CD4-positive, alpha-beta T cell treated with Interleukin-2 at 100 ng/mL for 4 hours (primary cell): ENCODE measurements around the gene SLC2A11.

Experiments used
- DNase-seq: peaks from one replicate; pipeline ENCODE4 v3.0.0-alpha.2; 2020; ENCODE audit warnings: low spot score

Gene SLC2A11

GRCh38 chr22:23832226-23833016 is 25.3 kb upstream of the SLC2A11 start:
- DNase-seq: no peak

- DNase-seq: no peak
These were observed 24.5 kb upstream of the SLC2A11 start for GRCh38 chr22:23833017-23833751.

- DNase-seq: no peak
These were observed 23.8 kb upstream of the SLC2A11 start for GRCh38 chr22:23833911-23834317.

GRCh38 chr22:23834406-23834792 is 23.3 kb upstream of the SLC2A11 start:
- no peak for DNase-seq

- DNase-seq: no peak
These were observed 22.7 kb upstream of the SLC2A11 start for GRCh38 chr22:23834793-23835483.

- DNase-seq: no peak
These were observed 22.1 kb upstream of the SLC2A11 start for GRCh38 chr22:23835484-23836144.

GRCh38 chr22:23836281-23836680 is 21.4 kb upstream of the SLC2A11 start:
- DNase-seq: no peak

- DNase-seq: no peak
These were observed 20.8 kb upstream of the SLC2A11 start for GRCh38 chr22:23836692-23837495.

- DNase-seq: no peak
These were observed 20.2 kb upstream of the SLC2A11 start for GRCh38 chr22:23837496-23837859.

- DNase-seq: no peak
These were observed 19.6 kb upstream of the SLC2A11 start for GRCh38 chr22:23837911-23838680.

- peak; percentile 98 for DNase-seq
These were observed 18.8 kb upstream of the SLC2A11 start, which contains the start of gene DERL3 for GRCh38 chr22:23838681-23839468. Gene DERL3, minus strand, starts transcription at chr22:23839006. Its CDS starts 19 bp downstream, at chr22:23838987.

- DNase-seq: no peak
These were observed 17.6 kb upstream of the SLC2A11 start for GRCh38 chr22:23840026-23840425.

- no peak for DNase-seq
These were observed 16.4 kb upstream of the SLC2A11 start for GRCh38 chr22:23841292-23841691.

- DNase-seq: no peak
These were observed 15.8 kb upstream of the SLC2A11 start for GRCh38 chr22:23841736-23842445.

GRCh38 chr22:23842599-23842998 is 15.1 kb upstream of the SLC2A11 start:
- no peak for DNase-seq

GRCh38 chr22:23844739-23845202 is 12.9 kb upstream of the SLC2A11 start:
- no peak for DNase-seq

- no peak for DNase-seq
These were observed 12.2 kb upstream of the SLC2A11 start for GRCh38 chr22:23845265-23846080.

- DNase-seq: no peak
These were observed 11.6 kb upstream of the SLC2A11 start for GRCh38 chr22:23846081-23846469.
